Adrenal gland (tissue), 12 donors: ENCODE data around the gene MYO1B. TPM values are rescaled to one million over a fixed set of nuclear protein-coding genes. Genes with fewer than 3 reads are reported as not detected.

Experiments
- DNase-seq, 7 donors: peaks; one replicate each; pipeline ENCODE4 v3.0.0-alpha.2; 2019 to 2020
- H3K27ac ChIP-seq, 5 donors: fragments of 200-600 bp; sonication (generic) in 4 of 5; 1 replicate in 3 of 5; 2 replicates in 2 of 5; pipeline versions ENCODE4 v1.5.1 to v1.8.0; 2016 to 2020; ENCODE audit warnings: mild to moderate bottlenecking in 1 of 5
- H3K27me3 ChIP-seq: fragments of 200-600 bp; 2 replicates; pipeline ENCODE4 v1.8.0; 2021
- H3K36me3 ChIP-seq, 2 donors: fragments of 200-600 bp; replicated peaks in 1 of 2; 1 replicate in 1 of 2; 2 replicates in 1 of 2; pipeline versions ENCODE4 v1.5.1 to v1.8.0; 2018 to 2022
- H3K4me1 ChIP-seq, 2 donors: fragments of 200-600 bp; replicated peaks in 1 of 2; 1 replicate in 1 of 2; 2 replicates in 1 of 2; pipeline versions ENCODE4 v1.5.1 to v1.8.0; 2018 to 2021
- H3K4me3 ChIP-seq, 4 donors: fragments of 200-600 bp; sonication (generic) in 3 of 4; one replicate each; pipeline ENCODE4 v1.5.1; 2016 to 2018
- H3K9me3 ChIP-seq, 3 donors: fragments of 200-600 bp; sonication (generic) in 1 of 3; replicated peaks in 1 of 3; 1 replicate in 2 of 3; 2 replicates in 1 of 3; pipeline versions ENCODE4 v1.5.1 to v1.8.0; 2016 to 2021
- POLR2A ChIP-seq, 2 donors: fragments of 450-650 bp; IDR thresholded peaks; one replicate each; pipeline ENCODE4 v1.6.1; 2017; ENCODE audit warnings: antibody characterized with exemption in 2 of 2, mild to moderate bottlenecking in 2 of 2, moderate library complexity in 1 of 2
- WGBS, 4 donors: extraction: QIAGEN DNeasy Blood & Tissue Kit in 2 of 4; methylation state at CpG; one replicate each; pipeline versions ENCODE4 v1.1.5 to v1.1.7; 2013 to 2017; 5-methylcytosine and 5-hydroxymethylcytosine counted together
- intact Hi-C, 2 donors: fragments of 100-400 bp; cut with DNase I; formaldehyde crosslinking; loops; one replicate each; pipeline versions ENCODE4 v1.14.1 to v1.15.0; 2022 to 2023
- polyA plus RNA-seq, 3 donors: library from polyadenylated mRNA; stranded (reverse); fragments of 200-250 nt in 2 of 3; fragments of 350-450 nt in 1 of 3; fragmentation: Illumina TruSeq in 1 of 3; extraction: RNeasy Lipid Tissue Mini Kit (QIAGEN cat#74804) in 1 of 3; gene quantifications; one replicate each; pipeline ENCODE4 v1.2.3, GENCODE V29; 2013 to 2014
- total RNA-seq, 9 donors: library from RNA; depleted of rRNA in 4 of 9; stranded (reverse); fragments of >200 nt in 4 of 9; fragments of 120-200 nt in 1 of 9; fragmentation: NEBNext Ultra II Directional in 1 of 9; extraction: Animal tissue kit (Norgen Biotek cat#: 25700) in 1 of 9; gene quantifications; one replicate each; pipeline versions ENCODE4 v1.1.0 to v1.2.4, GENCODE V29; 2013 to 2023
- TF ChIP-seq, protein P1 (sequence below), 6 experiments: fragments of 450-650 bp in 4 of 6; fragments of 200-600 bp in 2 of 6; sonication (generic) in 1 of 6; IDR thresholded peaks; 1 replicate in 5 of 6; 2 replicates in 1 of 6; pipeline versions ENCODE4 v1.5.1 to v1.8.0; 2016 to 2021; ENCODE audit warnings: antibody characterized with exemption in 6 of 6, mild to moderate bottlenecking in 2 of 6, moderate library complexity in 1 of 6
- donor health status: healthy with polysubstance abuse.
- donor health status: Bipolar disorder and iron deficiency.
- donor health status: DM: yes; HTN: yes; CAD: no.
- donor health status: DM: no; HTN: no; CAD: no.
- donor health status: DM: no; HTN: no; CAD: no.
- donor health status: DM: yes; HTN: yes; CAD: no.

MYO1B gene
- total and polyA plus RNA-seq, 12 donors: 6.9 to 24.0 (median 14.0) TPM

DNA sequence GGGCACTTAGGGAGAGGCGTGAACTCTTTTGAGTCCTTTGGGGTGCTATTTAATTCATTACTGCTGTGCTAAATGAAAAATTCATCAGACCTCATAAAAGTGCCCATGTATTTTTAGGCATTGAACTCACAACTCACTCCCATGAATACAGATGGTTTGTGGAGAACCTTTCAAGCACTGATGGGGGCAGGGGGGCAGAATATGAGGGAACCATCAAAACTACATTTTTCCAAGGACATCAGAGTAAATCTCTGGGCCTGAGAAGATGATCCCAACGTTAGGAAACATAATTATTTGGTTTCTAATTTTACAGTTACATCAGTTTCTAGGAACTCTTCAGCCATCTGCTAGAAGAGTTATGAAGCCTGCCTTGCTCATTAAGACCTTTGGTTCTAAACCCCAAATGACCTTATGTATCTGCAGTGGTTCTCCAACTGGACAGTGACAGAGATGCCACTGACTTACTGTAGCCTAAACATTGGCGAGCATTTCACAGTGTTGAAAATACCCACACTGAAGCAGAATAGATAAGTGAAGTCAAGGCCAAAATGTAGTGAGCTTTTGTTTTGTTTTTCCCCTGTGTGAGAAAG is 90.8 kb downstream of the MYO1B start:
- intact Hi-C loops: no loop called here
- TF ChIP-seq, protein P1, sequence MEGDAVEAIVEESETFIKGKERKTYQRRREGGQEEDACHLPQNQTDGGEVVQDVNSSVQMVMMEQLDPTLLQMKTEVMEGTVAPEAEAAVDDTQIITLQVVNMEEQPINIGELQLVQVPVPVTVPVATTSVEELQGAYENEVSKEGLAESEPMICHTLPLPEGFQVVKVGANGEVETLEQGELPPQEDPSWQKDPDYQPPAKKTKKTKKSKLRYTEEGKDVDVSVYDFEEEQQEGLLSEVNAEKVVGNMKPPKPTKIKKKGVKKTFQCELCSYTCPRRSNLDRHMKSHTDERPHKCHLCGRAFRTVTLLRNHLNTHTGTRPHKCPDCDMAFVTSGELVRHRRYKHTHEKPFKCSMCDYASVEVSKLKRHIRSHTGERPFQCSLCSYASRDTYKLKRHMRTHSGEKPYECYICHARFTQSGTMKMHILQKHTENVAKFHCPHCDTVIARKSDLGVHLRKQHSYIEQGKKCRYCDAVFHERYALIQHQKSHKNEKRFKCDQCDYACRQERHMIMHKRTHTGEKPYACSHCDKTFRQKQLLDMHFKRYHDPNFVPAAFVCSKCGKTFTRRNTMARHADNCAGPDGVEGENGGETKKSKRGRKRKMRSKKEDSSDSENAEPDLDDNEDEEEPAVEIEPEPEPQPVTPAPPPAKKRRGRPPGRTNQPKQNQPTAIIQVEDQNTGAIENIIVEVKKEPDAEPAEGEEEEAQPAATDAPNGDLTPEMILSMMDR (IDR thresholded peaks at IDR 0.05): no peak
- no peak for TF ChIP-seq POLR2A (IDR thresholded peaks at IDR 0.05)
- Histone ChIP-seq H3K4me1 (no peaks in the 10 kb centered on the region), H3K9me3 (no peaks in the 10 kb centered on the region), H3K27ac (no peak overlapping the region), H3K36me3 (no peaks in the 10 kb centered on the region), H3K27me3 (no peaks in the 10 kb centered on the region), H3K4me3 (no peak overlapping the region)
- no peak for DNase-seq
- 62 to 72% (median 64%) methylated on average over 3 of the region's 3 CpGs for WGBS, 4 donors

DNA sequence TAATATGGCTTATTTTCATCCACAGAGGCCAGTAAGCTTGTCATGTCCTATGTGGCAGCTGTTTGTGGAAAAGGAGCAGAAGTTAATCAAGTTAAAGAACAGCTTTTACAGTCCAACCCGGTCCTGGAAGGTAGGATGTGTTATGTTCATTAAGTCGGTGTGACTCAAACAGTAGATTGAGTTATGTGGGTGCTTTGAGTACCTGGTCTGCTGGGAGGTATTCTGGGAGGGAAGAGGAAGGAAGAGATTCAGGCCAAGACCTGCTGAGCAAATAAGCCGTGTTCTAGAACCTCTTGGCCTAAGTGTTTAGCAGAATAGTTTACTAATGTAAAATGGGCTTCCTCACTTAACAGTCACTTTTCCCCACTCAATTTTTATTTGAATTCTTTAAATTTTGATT is 96.2 kb downstream of the MYO1B start:
- H3K36me3 ChIP-seq: no peaks in the 10 kb centered on the region
- WGBS, 4 donors: 69 to 84% (median 70%) methylated on average over 3 of the region's 3 CpGs
- no peaks in the 10 kb centered on the region for H3K9me3 ChIP-seq
- H3K27ac ChIP-seq: no peak overlapping the region
- intact Hi-C loops: no loop called here
- no peaks in the 10 kb centered on the region for H3K27me3 ChIP-seq
- no peak overlapping the region for H3K4me3 ChIP-seq
- H3K4me1 ChIP-seq: no peaks in the 10 kb centered on the region
- no peak for DNase-seq
- TF ChIP-seq, protein P1 (IDR thresholded peaks at IDR 0.05): no peak
- TF ChIP-seq POLR2A (IDR thresholded peaks at IDR 0.05): no peak

DNA sequence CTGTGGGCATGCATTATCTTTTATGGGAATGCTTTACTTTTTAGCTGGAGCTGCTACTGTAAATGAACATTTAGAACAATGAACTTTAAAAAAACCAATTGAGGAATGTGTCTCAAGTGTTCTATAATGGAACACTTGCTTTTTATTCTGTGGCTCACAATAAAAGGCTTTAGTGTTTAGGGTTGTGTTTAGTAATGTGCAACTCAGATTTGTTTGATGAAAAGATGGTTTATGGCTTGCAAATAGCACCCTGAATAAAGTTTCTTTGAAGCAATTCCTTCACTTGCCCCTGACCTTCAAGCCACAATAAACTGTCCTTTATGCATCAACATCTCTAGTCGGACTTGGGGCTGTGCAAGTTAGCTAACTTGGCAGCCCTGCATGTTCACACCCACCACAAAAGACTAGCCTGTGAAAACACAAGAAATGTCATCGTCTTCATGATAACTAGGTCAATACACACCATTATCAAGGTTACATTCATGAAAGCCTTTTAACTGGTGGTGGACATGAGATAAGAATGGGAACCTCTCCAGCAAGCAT is 98.7 kb downstream of the MYO1B start:
- no peak for DNase-seq
- Histone ChIP-seq H3K27me3 (no peaks in the 10 kb centered on the region), H3K4me1 (no peaks in the 10 kb centered on the region), H3K4me3 (no peak overlapping the region), H3K36me3 (no peaks in the 10 kb centered on the region), H3K27ac (no peak overlapping the region), H3K9me3 (no peaks in the 10 kb centered on the region)
- intact Hi-C loops: no loop called here
- 11 to 46% (median 33%) methylated on average over 2 of the region's 2 CpGs for WGBS, 4 donors
- TF ChIP-seq, protein P1 (IDR thresholded peaks at IDR 0.05): no peak
- no peak for TF ChIP-seq POLR2A (IDR thresholded peaks at IDR 0.05)

DNA sequence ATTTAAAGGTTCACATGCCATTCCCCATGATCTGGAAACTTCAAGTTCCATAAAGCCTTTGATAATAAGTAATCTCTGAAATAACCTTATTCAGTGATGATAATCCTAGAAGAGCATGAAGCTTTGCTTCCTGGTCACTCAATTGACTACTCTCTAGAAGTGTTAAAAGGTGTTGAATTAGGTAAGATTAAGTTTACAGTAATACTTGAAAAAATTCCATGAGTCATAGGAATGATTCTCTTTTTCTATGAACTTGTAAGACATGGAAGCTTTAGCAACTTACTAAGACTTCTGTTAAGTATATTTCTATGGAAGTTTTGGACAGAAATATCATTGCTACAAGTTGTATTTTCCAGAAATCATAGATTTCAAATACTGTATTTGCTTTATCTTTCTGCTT is 100.6 kb downstream of the MYO1B start:
- TF ChIP-seq, protein P1 (IDR thresholded peaks at IDR 0.05): no peak
- TF ChIP-seq POLR2A (IDR thresholded peaks at IDR 0.05): no peak
- Histone ChIP-seq H3K27ac (no peak overlapping the region), H3K36me3 (no peaks in the 10 kb centered on the region), H3K4me3 (no peak overlapping the region), H3K9me3 (no peaks in the 10 kb centered on the region), H3K4me1 (no peaks in the 10 kb centered on the region), H3K27me3 (no peaks in the 10 kb centered on the region)
- intact Hi-C loops: no loop called here
- DNase-seq: no peak
